AG08395 (cell line): ENCODE measurements around the gene SCIN.

ENCODE experiments used
- DNase-seq: peaks from one replicate; pipeline ENCODE4 v3.0.0; 2012; ENCODE audit warnings: mixed read lengths, low spot score

The SCIN gene

DNA sequence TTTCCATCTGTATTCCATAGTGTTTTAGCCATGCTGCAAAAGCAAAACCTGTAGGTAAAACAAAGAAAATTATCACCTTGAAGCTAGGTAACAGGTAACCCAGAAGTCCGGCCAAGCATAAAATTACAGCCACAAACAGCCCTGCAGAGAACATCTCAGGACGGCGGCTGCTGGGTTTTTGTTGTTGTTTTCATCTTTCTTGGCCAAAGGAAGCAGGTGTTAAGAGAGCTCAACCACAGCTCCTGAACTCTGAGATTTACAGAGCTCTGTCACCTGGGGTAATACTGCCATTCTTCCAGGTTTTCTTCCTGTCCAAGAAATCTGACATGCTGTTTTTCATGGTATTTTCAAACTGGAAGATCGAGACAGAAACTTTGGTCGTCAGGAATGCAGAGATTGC lies 847 bp upstream of the SCIN start:
- no peak for DNase-seq

DNA sequence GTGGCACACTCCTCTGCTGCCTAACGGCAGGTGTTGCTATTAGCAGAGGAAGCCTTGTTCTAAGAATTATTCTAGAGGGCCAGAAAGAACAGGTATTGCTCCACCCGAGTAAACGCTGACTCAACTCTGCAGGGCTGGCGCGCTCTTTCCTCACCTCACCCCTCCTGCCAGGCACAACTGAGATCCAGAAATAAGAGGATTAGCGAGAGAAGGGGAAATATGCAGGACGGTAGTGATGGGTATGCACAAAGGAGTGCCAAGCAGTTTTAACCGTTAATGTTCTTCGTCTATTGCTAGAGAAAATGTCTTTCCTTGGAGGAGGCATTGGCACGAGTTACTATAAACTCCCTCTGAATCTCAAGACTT lies 369 bp upstream of the SCIN start:
- no peak for DNase-seq

DNA sequence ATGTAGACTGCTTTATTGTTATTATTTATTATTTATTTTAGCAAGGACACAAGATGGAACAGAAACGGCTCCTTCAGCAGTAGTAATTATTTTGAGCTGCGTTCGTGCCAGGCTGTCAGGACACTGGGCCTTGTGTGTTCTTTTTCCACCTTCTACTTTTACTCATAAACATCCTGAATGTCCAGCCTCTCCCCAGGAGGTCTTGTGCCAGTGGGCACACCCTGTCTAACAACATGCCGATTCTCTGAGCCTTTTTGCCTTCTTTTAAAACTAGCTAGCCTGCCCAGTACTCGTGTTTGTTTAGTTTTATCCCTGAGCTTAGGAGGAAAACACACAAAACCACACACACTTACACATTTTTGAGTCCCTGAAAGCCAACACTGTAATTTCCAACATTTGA lies 1.2 kb downstream of the SCIN start:
- DNase-seq: no peak

DNA sequence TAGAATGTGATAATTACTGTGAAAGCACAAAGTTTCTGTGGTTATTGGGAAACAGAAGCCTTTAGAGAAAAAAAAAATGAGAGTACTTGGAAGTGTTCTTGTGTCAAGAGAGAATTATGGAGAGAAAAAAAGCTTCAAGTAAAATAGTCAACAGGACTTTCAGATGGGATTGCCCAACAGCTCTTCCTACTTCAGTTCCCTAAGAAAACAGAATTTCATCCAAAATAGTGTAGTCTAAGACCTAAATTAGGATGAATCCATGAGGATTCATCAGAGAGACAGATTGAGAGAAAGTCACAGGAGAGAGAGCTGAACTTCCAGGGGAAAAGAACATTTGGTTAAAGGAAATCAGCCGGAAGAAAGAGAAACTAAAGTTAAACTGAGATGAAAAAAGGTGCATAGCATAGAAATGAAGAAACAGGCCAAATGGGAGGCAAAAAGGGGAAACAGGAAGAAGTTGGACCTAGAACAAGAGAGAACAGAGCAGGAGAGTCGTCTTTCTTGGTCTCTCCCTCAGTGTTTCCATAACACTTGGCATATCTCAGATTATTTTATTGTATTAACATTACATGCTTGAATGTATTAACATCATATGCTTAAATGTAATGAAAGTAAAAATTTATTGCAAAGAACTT lies 2.5 kb downstream of the SCIN start:
- DNase-seq: no peak

DNA sequence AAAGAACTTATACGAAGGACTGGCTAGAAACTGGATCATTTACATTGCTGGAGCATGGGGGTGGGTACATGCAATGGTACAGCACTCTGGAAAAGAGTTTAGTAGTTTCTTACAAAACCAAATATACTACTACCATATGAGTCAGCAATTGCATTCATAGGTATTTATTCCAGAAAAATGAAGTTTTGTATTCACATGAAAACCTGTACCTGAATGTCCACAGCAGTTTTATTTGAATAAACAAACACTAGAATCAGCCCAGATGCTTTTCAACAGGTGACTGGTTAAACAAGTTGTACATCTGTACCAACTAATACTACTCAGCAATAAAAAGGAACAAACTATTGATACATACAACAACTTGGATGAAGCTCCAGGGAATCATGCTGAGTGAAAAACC lies 3.4 kb downstream of the SCIN start:
- DNase-seq: no peak

DNA sequence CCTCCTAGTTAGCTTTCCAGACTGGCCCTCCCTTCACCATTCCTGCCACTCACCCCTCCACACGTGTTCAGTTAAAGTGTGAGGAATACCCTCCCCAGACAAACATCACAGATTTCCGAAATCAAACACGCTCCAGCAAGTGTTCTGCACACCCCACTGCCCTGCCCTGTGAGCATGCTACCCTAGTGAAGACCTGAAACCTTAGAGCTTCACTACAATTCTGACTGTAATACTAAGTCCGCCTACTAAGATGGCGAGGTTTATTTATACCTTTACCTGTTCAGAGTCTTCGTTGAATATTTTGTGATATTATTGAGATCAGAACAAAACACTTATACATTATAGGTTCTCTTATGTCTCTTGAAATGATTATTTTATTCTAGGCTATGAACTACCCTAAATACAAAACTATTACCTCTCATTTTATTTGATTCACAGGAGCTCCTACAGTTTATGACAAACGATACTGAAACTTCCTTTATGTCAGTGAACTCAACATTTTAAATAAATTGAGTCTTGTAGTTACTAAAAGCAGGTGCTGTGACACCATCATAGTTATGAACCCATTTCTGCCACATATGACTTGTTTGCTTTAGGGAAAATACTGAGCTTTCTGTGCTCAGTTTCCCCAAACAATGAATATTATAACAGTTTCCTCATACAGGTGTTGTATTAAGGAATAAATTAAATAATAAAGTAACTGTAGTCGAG lies 8.6 kb downstream of the SCIN start:
- DNase-seq: no peak

DNA sequence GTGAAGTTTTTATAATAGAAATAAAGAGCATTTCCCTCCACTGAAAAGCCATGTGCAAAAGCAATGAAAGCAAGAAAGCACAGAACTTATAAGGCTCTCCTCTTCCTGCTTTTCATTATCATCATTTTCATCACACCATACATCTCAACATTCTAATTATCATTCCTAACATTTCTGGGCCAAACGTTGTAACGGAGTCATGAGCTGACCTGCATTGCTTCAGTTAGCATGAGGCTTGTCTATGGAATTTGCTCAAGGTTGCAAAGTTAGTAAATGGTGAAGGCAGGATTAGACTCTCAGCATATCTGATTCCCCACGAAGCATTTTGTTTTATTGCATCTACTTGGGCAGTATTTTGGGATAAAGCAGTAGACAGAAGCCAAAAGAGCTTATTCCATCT lies 11.4 kb downstream of the SCIN start:
- DNase-seq: peak; percentile 43

DNA sequence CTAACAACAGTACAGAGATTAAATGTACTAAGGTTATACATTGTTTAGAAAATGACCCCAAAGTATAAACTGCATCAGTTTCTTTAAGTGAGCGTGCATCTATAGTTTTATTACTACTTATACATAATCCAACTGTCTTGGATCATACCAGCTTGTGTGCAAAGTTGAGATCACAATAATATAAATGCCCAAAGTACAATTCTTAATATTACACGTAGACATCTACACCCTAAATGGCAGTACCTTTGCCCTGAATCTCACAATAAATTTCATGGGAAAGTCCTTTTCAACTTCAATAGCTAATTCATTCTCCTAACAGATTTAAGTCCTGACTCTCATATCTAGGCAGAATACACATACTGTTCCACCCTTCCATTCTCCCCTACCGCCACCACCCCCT lies 11.8 kb downstream of the SCIN start:
- DNase-seq: no peak

DNA sequence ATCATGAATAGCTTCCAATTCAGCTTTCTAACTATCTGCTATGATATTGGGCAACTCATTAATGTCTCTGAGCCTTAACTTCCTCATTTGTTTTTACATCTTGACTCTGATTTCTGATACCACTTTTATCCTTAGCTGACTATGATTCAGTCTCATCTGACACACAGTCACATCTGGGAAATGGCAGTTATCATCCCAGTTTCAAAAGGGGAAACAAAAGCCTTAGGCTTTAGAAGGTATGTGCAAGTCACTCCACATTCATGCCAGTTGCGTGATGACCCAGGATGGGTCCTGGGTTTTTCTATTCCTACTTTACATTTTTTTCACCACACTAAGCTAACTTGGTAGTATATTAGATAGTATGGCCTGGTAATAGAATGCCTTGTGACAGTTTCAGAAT lies 12.7 kb downstream of the SCIN start:
- no peak for DNase-seq

DNA sequence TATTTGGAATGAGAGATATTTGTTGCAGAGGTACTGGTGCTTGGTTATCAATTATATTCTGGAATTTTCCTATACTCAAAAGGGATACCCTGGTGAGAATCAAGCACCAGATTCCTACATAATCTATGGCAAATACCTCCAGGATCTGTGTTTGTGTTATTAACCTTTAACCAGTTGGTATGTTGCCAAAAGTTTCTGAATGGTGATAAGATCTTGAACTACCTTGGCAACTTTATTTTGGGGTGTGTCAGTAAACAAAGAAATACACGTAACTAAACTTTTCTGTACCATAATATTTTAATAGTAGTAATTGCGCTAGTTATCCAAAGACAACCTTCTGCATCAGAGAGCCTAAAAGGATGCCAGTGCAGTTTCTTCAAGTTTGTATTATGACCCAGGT lies 13.4 kb downstream of the SCIN start:
- DNase-seq: no peak

DNA sequence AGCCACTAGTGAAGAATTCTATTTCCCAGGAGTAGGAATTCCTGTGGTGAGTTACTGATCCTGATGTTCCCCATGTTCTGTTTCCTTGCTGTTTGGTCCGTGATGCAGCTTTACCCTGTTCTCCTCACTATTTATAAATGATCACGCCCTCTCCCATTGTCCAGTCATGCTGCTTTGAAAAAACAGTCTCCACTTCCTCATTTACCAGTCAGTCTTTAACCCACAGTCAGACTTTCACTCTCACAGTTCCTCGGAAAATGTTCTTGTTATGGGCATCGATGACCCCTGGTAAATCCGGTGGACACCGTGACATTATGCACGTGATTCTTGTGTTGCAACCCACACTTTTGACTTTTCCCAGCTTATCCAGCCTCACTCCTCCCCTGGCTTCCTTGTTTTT lies 14.4 kb downstream of the SCIN start:
- peak; percentile 13 for DNase-seq

DNA sequence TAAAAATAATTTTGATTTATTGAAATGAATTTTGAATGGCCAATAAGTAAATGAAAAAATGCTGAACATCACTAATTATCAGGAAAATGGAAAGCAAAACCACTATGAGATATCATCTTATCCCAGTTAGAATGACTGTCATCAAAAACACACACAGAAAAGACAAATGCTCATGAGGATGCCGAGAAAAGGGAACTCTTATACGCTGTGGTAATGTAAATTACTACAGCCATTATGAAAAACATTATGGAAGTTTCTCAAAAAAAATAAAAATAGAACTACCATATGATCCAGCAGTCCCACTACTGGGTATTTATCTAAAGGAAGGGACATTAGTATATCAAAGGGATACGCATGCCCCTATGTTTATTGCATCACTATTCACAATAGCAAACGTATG lies 15.8 kb downstream of the SCIN start:
- no peak for DNase-seq

DNA sequence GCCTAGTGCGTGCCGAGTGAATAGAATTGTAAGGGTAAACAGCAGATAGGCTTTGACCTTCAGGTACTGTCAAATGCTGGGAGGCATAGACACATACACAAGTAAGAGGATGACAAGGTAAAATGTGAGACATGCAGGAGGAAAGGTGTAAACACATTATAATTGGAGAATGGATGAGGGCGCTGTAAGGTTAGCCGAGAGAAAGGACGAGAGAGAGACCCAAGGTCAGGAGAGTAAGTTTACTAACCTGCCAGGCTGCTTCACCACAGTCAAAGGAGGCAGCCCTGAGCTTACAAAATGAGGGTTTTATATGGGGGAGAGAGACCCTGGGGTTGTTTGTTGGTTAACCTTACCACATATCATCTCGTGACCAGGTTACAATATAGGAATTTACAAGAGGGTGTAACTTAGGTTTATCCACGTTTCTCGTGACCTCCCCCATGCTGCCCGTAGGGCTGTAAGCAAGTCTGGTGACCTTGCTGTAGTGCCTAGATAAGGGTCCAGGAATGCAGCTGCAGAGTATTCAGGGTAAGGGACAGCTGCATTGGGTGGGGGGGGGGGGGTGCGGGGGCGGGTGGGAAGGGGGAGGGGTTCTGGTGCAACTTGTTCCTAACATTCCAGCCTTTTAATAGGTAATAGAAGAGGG lies 17.9 kb downstream of the SCIN start:
- DNase-seq: no peak

DNA sequence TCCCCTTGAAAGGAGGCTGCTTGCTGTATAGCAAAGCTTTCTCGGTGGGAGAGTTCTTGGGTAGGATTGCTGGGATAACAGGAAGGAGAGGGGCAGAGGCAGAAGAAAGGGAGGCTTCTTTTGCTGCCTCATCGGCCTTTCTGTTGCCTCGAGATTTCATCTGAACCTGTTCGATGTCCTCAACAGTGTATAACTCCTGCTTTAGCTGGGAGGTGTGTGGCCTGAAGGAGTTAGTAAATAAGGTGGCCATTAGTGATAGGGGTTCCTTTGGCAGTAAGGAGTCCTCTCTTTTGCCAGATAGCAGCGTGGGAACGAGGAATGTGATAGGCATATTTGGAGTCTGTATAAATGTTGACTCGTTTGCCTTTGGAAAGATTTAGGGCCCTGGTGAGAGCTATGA lies 20.0 kb downstream of the SCIN start:
- no peak for DNase-seq

DNA sequence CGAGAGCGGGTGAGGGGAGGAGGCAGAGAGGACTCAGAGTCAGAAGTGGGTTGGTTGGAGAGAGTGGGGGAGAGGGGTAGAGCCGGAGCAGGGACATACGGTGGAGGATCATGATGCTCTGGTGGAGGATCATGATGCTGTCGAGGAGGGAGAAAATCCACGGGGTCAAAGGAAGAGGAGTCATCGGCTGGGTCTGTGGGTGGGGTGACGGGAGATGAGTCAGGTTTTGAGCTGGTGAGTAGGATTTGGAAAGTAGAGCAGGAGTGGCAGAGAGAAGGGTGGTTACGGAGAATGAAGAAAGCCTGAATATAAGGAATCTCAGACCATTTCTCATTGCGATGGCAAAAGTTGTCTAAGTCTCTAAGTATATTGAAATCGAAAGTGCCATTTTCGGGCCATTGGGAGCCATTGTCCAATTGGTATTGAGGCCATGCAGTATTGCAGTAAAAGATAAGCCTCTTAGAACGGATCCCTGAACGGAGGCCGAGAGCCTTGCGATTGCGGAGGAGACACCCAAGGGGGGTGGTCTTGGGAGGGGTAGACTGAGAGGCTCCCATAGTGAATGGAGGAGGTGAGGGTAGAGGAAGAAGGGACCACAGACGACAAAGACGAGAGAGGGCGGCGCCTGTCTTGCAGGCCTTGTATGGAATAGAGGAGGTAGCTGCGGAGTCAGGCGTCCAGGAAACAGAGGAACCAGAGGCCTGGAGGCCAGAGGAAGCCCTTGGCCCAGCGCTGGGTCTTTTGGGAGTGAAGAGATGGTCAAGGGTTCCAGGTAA lies 23.8 kb downstream of the SCIN start:
- no peak for DNase-seq

DNA sequence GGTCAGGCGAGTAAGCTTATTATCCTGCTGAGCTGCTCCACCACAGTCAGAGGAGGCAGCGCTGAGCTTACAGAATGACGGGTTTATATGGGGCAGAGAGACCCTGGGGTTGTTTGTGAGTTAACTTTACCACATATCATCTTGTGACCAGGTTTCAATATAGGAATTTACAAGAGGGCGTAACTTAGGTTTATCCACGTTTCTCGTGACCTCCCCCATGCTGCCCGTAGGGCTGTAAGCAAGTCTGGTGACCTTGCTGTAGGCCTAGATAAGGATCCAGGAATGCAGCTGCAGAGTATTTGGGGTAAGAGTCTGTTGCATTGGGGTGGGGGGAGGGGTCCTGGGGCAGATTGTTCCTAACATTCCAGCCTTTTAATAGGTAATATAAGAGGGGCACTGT lies 24.6 kb downstream of the SCIN start:
- no peak for DNase-seq

DNA sequence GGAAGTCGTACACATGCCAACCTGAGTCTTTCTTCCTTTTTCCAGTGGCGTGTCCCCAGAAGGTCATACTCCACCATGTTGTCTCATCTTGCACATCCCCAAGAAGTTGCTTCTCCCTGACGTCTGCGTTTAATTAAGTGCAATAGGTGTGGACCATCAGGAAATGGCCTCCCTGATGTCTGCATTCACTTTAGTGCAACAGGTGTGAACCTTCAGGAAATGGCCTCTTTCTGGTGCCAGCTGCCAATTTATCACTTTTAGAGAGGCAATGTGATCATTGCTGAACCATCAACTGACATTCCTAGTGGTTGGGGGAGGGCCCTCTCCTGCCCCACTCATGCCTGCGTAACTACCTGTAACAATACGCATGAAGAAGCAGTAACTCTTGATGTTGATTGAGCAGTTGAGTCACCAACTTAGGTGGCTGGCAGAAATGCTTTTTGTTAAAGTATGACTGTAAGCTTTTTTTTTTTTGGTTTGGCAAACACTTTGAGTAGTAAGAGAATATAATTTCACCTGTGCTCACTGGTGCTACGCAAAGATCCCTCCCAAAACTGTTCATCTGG lies 25.8 kb downstream of the SCIN start:
- DNase-seq: no peak

DNA sequence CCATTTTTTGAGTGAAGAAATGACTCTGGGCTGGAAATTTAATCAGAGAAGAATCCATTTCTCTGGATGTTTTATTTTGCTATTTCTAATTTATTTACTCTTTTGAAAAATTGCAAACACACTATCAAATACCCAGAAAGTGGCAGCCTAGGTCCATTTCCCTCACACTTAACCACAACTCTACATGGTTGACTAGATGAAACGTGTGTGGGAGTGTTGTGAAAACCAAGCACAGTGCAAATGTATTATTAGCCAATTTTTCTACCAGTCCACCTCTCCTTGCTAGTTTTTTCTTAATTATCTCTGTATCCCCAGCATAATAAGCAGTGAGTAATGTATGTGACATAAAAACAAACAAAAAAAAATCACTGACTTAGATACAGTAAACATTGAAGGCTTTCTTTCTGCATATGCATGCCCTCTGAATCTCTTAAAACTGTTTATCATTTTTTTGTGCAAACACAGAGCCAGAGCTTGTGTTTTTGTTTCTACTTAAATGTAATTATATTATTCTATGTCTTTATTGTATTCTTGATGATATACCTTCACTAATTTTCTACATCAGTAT lies 30.9 kb downstream of the SCIN start:
- no peak for DNase-seq

DNA sequence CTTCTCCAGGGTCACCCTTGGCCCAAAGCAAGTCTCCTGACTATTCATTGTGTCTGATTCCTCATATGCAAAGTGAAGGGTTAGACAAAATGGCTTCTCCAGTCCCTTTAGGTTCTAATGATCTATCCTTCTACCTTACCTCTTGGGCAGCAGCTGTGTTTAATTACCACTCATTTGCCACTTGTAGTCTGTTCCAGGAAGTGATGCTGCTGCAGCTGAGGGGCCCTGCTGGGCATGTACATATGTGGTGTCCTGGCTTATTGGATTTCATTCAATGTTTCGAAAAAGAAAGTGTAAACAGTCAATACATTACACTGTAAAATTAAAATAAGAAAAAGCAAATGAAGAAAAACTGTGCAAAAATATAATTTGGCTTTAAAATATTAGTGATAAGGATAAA lies 36.6 kb downstream of the SCIN start:
- no peak for DNase-seq

DNA sequence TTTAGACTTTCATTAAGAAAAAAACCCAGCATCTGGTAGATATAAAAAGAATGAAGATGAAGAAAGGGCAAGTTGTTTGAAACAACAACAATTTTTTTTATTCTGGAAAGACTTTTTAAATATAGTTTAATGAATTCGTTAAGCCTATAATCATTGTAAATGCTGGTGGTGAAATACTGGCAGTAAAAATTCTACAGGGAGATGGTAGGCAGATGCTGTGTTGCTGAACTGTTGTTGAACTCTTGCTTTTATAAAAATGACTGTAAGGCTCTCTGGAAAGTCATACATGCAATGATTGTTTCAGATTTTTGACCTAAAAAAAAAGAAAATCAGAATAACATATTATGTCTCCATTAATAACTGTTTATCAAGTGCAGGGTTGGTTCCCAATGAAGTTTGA lies 39.0 kb downstream of the SCIN start:
- DNase-seq: no peak

DNA sequence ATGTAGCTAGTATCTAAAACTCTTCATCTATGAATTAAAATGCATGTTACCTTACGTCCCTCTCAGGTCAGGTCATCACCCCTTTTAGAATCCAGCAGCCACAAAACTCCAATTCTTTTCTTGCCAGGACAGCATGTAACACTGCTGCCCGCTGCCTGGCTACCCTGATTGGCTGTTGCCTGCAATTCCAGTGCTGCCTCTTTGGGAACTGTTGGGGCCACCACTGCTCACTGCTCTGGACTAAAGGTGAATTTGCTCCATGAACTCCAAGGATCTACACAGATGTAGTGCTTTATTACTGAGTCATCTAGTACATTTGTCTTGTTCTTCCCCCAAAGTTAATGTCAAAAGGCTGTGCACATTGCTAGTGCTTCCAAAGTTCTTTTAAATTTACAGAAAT lies 40.4 kb downstream of the SCIN start:
- no peak for DNase-seq

DNA sequence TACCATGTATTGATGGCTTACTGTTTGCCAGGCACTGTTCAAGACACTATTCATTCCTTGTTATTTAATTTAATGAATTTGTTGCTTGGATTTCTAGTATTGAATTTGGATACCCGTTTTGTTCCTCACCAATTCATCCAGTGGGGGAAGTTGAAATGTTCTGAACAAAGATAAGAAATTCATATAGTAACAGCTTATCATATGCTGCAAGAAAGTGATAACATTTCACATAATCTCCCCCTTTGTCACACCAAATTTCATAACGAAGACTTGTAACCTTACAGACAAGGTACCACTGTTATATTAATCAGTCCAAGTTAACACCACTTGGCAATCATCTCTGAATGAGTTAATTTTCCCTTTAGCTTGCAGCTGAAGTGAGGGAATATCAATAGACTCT lies 42.1 kb downstream of the SCIN start:
- no peak for DNase-seq
